Thyroid gland (tissue), 4 donors: ENCODE results near the gene CAP1. TPM values are rescaled to one million over a fixed set of nuclear protein-coding genes. Genes with fewer than 3 reads are reported as not detected.

Experiments used
- DNase-seq, 2 donors: peaks; one replicate each; pipeline ENCODE4 v3.0.0-alpha.2; 2019
- H3K27ac ChIP-seq, 3 donors: fragments of 200-600 bp; sonication (generic); 1 replicate in 2 of 3; 2 replicates in 1 of 3; pipeline ENCODE4 v1.5.1; 2016 to 2019; ENCODE audit warnings: mild to moderate bottlenecking in 1 of 3, moderate library complexity in 1 of 3
- H3K27me3 ChIP-seq: fragments of 200-600 bp; sonication (generic); one replicate; pipeline ENCODE4 v1.5.1; 2019
- H3K36me3 ChIP-seq, 2 donors: fragments of 200-600 bp; sonication (generic); one replicate each; pipeline ENCODE4 v1.5.1; 2016 to 2019
- H3K4me1 ChIP-seq, 2 donors: fragments of 200-600 bp; sonication (generic); one replicate each; pipeline ENCODE4 v1.5.1; 2017 to 2019
- H3K4me3 ChIP-seq, 3 donors: fragments of 200-600 bp; sonication (generic); replicated peaks in 1 of 3; 1 replicate in 2 of 3; 2 replicates in 1 of 3; pipeline ENCODE4 v1.5.1; 2016; ENCODE audit warnings: mild to moderate bottlenecking in 1 of 3
- H3K9me3 ChIP-seq: fragments of 200-600 bp; sonication (generic); one replicate; pipeline ENCODE4 v1.5.1; 2017
- POLR2A ChIP-seq, 2 donors: fragments of 450-650 bp; IDR thresholded peaks; one replicate each; pipeline ENCODE4 v1.6.1; 2017; ENCODE audit warnings: antibody characterized with exemption in 2 of 2, mild to moderate bottlenecking in 2 of 2, moderate library complexity in 1 of 2
- WGBS, 2 donors: methylation state at CpG; one replicate each; pipeline ENCODE4 v1.1.5; 2017; 5-methylcytosine and 5-hydroxymethylcytosine counted together
- intact Hi-C: fragments of 100-400 bp; cut with DNase I; formaldehyde crosslinking; loops from one replicate; pipeline ENCODE4 v1.15.1; 2023
- total RNA-seq, 4 donors: library from RNA; depleted of rRNA; stranded (reverse); fragments of >200 nt; gene quantifications; one replicate each; pipeline ENCODE4 v1.2.3, GENCODE V29; 2016
- TF ChIP-seq, protein P1 (sequence below), 6 experiments: fragments of 200-600 bp in 3 of 6; fragments of 450-650 bp in 3 of 6; sonication (generic) in 3 of 6; IDR thresholded peaks; one replicate each; pipeline ENCODE4 v1.5.1; 2016 to 2019; ENCODE audit warnings: antibody characterized with exemption in 6 of 6, mild to moderate bottlenecking in 2 of 6, inconsistent platforms in 1 of 6, moderate library complexity in 1 of 6

CAP1 gene
- total RNA-seq, 4 donors from 2014 or later: 204 to 247 (median 227) TPM

DNA sequence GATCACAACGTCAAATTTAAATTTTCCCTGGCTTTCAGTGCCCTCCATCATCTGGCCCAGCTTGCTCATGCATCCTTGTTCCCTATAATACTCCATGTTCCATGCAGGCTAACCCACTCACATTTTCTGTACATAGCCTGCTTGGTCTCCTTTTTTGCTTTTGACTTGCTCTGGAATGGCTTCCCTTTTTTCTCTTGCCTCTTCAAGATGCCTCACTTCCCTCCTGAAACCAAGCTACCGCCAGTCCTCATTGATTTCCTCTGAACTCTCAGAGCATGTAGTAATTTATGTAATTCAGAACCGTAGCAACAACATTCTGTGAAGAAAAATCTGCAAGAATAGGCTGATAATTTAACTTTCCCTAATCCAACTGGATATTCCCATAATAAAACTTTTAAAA lies 10.3 kb downstream of the CAP1 start:
- intact Hi-C loops: no loop called here
- no peaks in the 10 kb centered on the region for H3K36me3 ChIP-seq
- H3K9me3 ChIP-seq: no peaks in the 10 kb centered on the region
- peaks cover 31 to 50% of the 10 kb centered on the region in 2 donors for H3K4me1 ChIP-seq
- H3K27me3 ChIP-seq: no peaks in the 10 kb centered on the region
- TF ChIP-seq POLR2A (IDR thresholded peaks at IDR 0.05): no peak
- TF ChIP-seq, protein P1, sequence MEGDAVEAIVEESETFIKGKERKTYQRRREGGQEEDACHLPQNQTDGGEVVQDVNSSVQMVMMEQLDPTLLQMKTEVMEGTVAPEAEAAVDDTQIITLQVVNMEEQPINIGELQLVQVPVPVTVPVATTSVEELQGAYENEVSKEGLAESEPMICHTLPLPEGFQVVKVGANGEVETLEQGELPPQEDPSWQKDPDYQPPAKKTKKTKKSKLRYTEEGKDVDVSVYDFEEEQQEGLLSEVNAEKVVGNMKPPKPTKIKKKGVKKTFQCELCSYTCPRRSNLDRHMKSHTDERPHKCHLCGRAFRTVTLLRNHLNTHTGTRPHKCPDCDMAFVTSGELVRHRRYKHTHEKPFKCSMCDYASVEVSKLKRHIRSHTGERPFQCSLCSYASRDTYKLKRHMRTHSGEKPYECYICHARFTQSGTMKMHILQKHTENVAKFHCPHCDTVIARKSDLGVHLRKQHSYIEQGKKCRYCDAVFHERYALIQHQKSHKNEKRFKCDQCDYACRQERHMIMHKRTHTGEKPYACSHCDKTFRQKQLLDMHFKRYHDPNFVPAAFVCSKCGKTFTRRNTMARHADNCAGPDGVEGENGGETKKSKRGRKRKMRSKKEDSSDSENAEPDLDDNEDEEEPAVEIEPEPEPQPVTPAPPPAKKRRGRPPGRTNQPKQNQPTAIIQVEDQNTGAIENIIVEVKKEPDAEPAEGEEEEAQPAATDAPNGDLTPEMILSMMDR (IDR thresholded peaks at IDR 0.05): no peak
- no peak overlapping the region for H3K4me3 ChIP-seq
- WGBS, 2 donors: 83% methylated on average over 3 of the region's 3 CpGs
- DNase-seq: no peak
- no peak overlapping the region for H3K27ac ChIP-seq

DNA sequence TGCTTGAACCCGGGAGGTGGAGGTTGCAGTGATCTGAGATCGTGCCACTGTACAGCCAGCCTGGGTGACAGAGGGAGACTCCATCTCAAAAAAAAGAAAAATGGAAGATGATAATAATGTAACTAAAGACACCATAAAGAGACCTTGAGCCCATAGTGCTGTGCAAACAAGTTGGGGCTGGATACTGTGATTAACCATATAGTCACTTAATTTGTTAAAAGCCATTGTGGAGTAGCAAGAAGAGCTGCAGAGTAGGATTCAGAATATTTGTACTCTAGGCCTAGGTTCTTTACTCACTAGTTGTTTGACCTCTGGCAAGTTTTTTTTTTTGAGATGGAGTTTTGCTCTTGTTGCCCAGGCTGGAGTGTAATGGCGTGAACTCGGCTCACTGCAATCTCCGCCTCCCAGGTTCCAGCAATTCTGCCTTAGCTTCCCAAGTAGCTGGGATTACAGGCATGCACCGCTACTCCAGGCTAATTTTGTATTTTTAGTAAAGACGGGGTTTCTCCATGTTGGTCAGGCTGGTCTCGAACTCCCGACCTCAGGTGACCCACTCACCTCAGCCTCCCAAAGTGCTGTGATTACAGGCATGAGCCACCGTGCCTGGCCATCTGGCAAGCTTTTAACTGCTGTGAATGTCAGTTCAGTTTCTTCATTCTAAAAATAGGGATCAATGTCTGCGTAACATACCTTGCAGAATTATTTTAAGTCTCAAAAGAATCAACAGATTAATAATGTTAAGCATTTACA lies 12.8 kb downstream of the CAP1 start:
- Histone ChIP-seq H3K27me3 (no peaks in the 10 kb centered on the region), H3K36me3 (no peaks in the 10 kb centered on the region), H3K4me1 (peaks cover 37 to 46% of the 10 kb centered on the region in 2 donors), H3K27ac (no peak overlapping the region), H3K9me3 (no peaks in the 10 kb centered on the region), H3K4me3 (no peak overlapping the region)
- intact Hi-C loops: no loop called here
- TF ChIP-seq POLR2A (IDR thresholded peaks at IDR 0.05): no peak
- TF ChIP-seq, protein P1 (IDR thresholded peaks at IDR 0.05): no peak
- WGBS, 2 donors: 91 to 94% methylated on average over 11 of the region's 11 CpGs
- DNase-seq: no peak

DNA sequence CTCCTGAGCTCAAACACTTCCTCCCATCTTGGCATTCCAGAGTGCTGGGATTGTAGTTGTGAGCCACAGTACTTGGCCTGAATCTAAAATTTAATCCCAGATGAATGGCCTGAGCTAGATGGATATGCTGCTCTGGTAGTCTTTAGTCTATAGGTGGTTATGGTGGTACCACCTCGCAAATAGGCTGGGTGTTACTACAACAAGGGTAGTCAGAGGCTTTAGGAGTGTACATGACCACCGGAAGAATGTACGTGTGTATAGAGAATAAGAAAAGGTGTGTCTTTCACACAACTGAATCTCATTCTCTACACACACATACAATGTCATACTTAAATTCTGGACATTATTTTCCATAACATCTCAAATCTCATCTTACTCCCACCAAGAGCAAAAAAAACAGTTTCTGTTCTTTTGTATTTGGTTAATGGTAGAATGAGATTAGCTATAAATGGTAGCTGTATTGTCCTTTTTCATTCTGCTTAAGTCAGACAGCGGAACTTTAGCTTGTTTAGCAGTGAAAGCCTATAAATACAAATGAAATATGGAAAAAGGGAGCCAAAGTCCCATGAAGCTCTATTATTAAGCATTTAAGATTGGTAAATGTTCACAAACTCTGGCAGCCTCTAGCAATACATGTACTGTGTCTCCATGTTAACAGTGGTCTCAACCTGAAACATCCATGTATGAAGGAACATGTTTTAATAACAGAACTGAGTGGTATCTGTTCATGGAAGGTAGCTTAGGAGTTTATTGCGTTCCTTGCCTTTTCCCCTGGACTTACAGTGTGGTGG lies 16.2 kb downstream of the CAP1 start:
- Histone ChIP-seq H3K27ac (no peak overlapping the region), H3K4me1 (peaks cover 24 to 53% of the 10 kb centered on the region in 2 donors), H3K9me3 (no peaks in the 10 kb centered on the region), H3K36me3 (peaks cover 7 to 21% of the 10 kb centered on the region in 2 donors), H3K27me3 (no peaks in the 10 kb centered on the region), H3K4me3 (no peak overlapping the region)
- no peak for TF ChIP-seq POLR2A (IDR thresholded peaks at IDR 0.05)
- TF ChIP-seq, protein P1 (IDR thresholded peaks at IDR 0.05): no peak
- intact Hi-C loops: no loop called here
- WGBS, 2 donors: 95 to 98% methylated on average over 5 of the region's 5 CpGs
- DNase-seq: no peak

DNA sequence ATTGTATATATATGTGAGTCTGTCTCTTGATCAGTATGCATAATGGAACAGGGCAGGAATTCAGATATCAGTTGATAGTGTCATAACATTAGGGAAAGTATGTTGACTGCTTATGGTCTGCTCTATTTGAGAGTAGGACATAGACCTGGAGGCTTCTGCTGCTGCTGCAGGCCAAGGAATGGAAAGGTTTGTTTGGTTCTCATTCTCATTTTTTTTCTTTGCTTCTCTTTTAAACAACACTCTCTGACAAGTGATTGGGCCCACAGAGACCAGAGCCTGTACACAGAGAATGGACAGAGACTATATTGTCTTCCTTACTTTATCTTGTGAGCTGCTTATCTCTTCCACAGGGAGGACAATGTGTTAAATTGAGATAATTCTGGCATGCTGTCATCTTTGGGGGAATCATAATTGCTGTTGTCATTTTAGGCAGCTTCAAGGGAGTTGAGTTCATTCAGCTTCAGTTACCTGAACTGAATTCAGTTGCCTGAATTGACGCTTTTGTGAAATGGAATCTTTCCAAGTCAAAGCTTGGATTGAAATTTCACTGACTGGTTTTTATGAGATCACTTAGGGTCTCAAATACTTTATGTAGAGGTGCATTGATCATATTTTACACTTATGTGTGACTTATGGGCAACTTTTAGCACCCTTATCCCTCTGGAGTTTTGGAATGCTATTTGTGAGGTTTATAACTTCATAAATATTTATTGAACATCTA lies 16.9 kb downstream of the CAP1 start:
- Histone ChIP-seq H3K4me3 (no peak overlapping the region), H3K9me3 (no peaks in the 10 kb centered on the region), H3K4me1 (peaks cover 24 to 59% of the 10 kb centered on the region in 2 donors), H3K27me3 (no peaks in the 10 kb centered on the region), H3K36me3 (peaks cover 7 to 26% of the 10 kb centered on the region in 2 donors), H3K27ac (peak overlapping the region in 2 of 3 donors; percentile 14 to 41)
- TF ChIP-seq POLR2A (IDR thresholded peaks at IDR 0.05): no peak
- TF ChIP-seq, protein P1 (IDR thresholded peaks at IDR 0.05): no peak
- intact Hi-C loops: no loop called here
- 44 to 52% methylated on average over 1 of the region's 1 CpG for WGBS, 2 donors
- no peak for DNase-seq
